Stimulated activated memory B cell treated with anti-CD40 and anti-IgM and Interleukin-4, amounts not matched to agents 10 μg/mL and 1 μg/mL and 100 μg/mL, for 72 hours (primary cell): ENCODE results near the gene FAM83C.
"Not testable (repeated sequence)": the region's sequence is repeated elsewhere in the genome, so short reads cannot be mapped to it uniquely, and the experiment has no call there.

Experiments used
- ATAC-seq: fragments of 150-1000 bp; cut with Tn5 transposase; 2 replicates; pipeline ENCODE4 v1.10.0; 2021
- H3K27ac Mint-ChIP-seq: one replicate; pipeline ENCODE4 v1.8.0; 2022; ENCODE audit warnings: mild to moderate bottlenecking, mixed read lengths
- H3K27me3 Mint-ChIP-seq: one replicate; pipeline ENCODE4 v1.8.0; 2022; ENCODE audit warnings: mixed read lengths
- H3K36me3 Mint-ChIP-seq: one replicate; pipeline ENCODE4 v1.8.0; 2022; ENCODE audit warnings: mixed read lengths
- H3K4me1 Mint-ChIP-seq: one replicate; pipeline ENCODE4 v1.8.0; 2022; ENCODE audit warnings: mixed read lengths
- H3K4me3 Mint-ChIP-seq: one replicate; pipeline ENCODE4 v1.8.0; 2022; ENCODE audit warnings: mild to moderate bottlenecking, moderate library complexity, mixed read lengths
- H3K9me3 Mint-ChIP-seq: one replicate; pipeline ENCODE4 v1.8.0; 2022; ENCODE audit warnings: mixed read lengths

Gene FAM83C

DNA sequence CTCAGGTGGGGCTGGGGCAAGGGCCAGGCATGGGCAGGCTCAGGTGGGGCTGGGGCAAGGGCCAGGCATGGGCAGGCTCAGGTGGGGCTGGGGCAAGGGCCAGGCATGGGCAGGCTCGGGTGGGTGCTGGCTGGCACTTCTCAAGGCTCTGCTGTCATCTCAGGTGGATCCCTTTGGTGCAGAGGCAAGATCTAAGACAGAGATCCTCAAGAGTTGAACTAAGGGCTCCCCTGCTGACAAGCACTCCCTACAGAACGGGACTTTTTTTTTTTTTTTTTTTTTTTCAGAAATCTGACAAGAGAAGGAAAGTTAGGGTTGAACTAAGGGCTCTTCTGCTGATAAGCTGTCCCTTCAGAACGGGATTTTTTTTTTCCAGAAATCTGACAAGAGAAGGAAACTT lies 39.2 kb downstream of the FAM83C start:
- ATAC-seq, result no peak
- Mint-ChIP-seq H3K36me3 (peaks cover 16% of the 10 kb centered on the region), H3K9me3 (no peaks in the 10 kb centered on the region), H3K27me3 (no peaks in the 10 kb centered on the region), H3K4me1 (peaks cover 25% of the 10 kb centered on the region), H3K27ac (no peak overlapping the region), H3K4me3 (no peak overlapping the region)

DNA sequence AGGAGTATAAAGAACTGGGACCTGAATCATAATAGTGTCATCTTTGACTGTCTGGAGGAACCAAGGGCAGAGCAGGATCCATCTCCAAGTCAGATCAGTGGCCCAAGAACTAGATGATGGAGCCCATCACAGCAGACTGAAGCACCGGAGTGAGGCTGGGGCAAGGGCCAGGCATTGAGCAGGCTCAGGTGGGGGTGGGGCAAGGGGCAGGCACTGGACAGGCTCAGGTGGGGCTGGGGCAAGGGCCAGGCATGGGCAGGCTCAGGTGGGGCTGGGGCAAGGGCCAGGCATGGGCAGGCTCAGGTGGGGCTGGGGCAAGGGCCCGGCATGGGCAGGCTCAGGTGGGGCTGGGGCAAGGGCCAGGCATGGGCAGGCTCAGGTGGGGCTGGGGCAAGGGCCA lies 39.6 kb downstream of the FAM83C start:
- Mint-ChIP-seq H3K36me3 (peaks cover 17% of the 10 kb centered on the region), H3K4me1 (peaks cover 25% of the 10 kb centered on the region), H3K27ac (peak overlapping the region; percentile 80)
- not testable (repeated sequence) for H3K9me3 Mint-ChIP-seq, ATAC-seq, H3K4me3 Mint-ChIP-seq, H3K27me3 Mint-ChIP-seq

DNA sequence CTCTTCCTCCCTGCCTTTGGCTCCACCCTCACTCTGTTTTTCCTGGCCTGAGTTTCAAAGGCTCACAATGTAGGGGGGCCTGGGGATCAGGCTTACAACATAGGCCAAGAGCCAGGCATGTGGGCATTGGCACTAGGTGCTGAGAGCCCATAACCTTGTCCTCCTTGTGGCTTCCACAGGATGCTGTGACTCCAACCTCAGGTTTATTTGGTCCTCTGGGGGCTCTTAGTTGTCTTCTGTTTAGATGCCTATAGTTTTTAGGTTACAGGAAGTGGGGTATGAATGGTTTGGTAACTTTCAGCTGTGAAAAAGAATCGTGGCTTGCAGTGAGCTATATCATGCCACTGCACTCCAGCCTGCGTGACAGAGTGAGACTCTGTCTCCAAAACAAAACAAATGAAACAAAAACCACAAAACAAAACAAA lies 40.2 kb downstream of the FAM83C start:
- Mint-ChIP-seq H3K27ac (peak overlapping the region; percentile 80), H3K4me3 (peak overlapping the region; percentile 31), H3K4me1 (peaks cover 25% of the 10 kb centered on the region), H3K9me3 (no peaks in the 10 kb centered on the region), H3K36me3 (peaks cover 20% of the 10 kb centered on the region), H3K27me3 (no peaks in the 10 kb centered on the region)
- peak; percentile 90 for ATAC-seq

DNA sequence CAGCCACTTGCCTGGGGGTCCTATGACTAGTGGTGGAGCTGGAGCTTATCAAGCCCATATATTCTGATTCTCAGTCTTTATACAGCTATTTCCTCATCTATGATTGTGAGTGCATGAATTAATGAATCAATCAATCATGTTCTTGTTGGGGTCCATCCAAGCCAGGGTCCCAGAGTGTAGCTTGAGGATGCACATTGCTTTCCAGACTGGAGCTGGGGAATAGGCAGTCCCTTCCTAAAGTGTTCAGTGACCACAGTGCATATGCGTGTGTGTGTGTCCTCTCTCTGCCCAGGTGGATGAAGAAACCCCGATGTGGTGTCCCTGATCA lies 40.6 kb downstream of the FAM83C start:
- ATAC-seq, result no peak
- Mint-ChIP-seq H3K4me1 (peaks cover 25% of the 10 kb centered on the region), H3K4me3 (no peak overlapping the region), H3K27me3 (no peaks in the 10 kb centered on the region), H3K36me3 (peaks cover 20% of the 10 kb centered on the region), H3K27ac (peak overlapping the region; percentile 80), H3K9me3 (no peaks in the 10 kb centered on the region)

DNA sequence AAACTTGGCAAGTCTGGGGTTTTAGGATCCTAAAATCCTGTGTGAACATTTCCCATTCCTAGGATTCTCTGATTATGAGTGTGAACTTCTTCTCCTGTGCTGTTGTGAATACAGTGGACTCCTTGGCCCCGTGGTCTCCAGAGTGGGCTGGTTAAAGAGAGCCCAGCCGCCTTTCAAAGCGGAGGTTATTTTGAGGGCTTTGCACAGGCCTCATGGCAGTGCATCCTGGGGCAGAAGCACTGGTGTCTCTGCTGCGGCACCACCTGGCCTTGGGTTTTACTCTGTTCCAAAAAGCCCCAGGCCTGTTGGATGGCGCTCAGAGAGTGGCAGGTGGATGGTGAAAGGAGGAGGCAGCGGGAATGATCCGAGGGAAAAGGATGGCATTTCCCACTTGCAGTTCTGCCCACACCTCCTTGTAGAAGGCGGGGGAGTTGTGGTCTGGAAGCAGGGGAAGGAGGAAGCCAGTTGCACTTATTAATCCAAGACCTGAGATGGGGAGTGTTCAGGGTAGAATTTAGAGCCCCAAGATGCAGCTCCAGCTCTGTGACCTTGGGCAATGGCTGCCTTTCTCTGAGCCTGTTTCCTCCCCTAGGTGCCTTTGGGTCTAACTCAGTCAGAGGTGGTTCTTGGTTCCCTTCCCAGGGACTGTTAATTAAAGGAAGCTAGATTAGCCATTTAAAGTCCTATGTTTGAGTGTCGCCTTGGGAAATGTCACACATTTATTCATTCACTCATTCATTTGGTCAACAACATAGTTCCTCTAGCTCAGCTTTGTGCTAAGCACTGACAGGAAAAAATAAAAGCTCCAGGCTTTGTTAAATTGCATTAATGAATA lies 43.4 kb downstream of the FAM83C start:
- no peak overlapping the region for H3K4me3 Mint-ChIP-seq
- peaks cover 25% of the 10 kb centered on the region for H3K4me1 Mint-ChIP-seq
- H3K27ac Mint-ChIP-seq, result no peak overlapping the region
- no peak for ATAC-seq
- H3K27me3 Mint-ChIP-seq, result no peaks in the 10 kb centered on the region
- peaks cover 5% of the 10 kb centered on the region for H3K36me3 Mint-ChIP-seq
- no peaks in the 10 kb centered on the region for H3K9me3 Mint-ChIP-seq

DNA sequence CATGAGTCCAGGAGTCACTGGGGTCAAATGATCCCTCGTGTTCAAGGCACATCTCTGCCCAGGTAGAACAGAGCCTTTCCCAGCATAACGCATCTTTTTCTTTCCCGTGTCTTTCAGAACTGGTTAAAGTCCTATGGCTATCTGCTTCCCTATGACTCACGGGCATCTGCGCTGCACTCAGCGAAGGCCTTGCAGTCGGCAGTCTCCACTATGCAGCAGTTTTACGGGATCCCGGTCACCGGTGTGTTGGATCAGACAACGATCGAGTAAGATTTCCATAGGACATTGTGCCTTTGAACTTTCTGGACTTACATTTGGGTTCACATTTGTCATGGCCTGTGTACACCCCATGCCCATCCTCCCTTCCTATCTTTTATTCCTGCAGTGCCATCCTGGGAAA lies 45.5 kb downstream of the FAM83C start:
- no peak for ATAC-seq
- Mint-ChIP-seq H3K4me3 (no peak overlapping the region), H3K4me1 (peaks cover 16% of the 10 kb centered on the region), H3K27ac (no peak overlapping the region), H3K27me3 (no peaks in the 10 kb centered on the region), H3K36me3 (peaks cover 5% of the 10 kb centered on the region), H3K9me3 (no peaks in the 10 kb centered on the region)

DNA sequence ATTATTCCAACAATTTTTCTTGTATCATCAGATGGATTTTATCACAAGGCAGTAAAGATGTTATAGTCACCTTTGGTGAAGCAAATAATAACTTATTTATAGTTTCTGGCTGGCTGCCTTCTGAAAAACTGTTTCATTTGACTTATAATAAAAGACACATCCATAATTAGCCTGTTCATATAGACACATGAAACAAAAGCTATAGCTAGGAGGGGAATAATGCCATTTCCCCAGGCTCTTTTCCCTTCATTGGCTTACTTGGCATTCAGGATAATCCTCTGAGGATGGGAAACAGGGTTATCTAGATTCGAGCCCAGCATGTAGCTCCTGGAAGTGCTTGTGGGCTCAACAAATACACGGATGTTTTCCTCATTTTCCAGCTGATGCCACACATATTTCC lies 48.2 kb downstream of the FAM83C start:
- peaks cover 13% of the 10 kb centered on the region for H3K27me3 Mint-ChIP-seq
- no peak for ATAC-seq
- H3K27ac Mint-ChIP-seq, result no peak overlapping the region
- H3K9me3 Mint-ChIP-seq, result no peaks in the 10 kb centered on the region
- H3K4me1 Mint-ChIP-seq, result no peaks in the 10 kb centered on the region
- no peak overlapping the region for H3K4me3 Mint-ChIP-seq
- peaks cover 5% of the 10 kb centered on the region for H3K36me3 Mint-ChIP-seq

DNA sequence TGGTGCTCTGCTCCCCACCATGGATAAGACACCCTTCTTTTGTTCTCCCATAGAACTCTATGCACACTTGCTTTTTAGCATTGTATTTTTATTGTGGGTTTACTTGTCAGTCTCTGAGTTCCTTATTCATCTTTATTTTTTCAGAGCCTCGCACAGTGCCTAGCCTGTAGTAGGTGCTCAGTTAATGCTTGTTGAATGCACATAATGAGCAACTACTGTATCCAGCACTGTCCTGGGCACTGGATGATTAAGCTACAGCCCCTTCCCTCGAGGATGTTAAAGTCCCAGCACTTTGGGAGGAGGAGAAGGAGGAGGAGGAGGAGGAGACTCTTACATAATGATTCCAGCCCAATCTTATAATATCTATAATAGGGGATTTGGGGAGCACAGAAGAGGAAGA lies 48.9 kb downstream of the FAM83C start:
- Mint-ChIP-seq H3K27me3 (peaks cover 13% of the 10 kb centered on the region), H3K27ac (no peak overlapping the region), H3K9me3 (no peaks in the 10 kb centered on the region), H3K4me1 (no peaks in the 10 kb centered on the region), H3K4me3 (no peak overlapping the region), H3K36me3 (peaks cover 11% of the 10 kb centered on the region)
- ATAC-seq, result no peak

DNA sequence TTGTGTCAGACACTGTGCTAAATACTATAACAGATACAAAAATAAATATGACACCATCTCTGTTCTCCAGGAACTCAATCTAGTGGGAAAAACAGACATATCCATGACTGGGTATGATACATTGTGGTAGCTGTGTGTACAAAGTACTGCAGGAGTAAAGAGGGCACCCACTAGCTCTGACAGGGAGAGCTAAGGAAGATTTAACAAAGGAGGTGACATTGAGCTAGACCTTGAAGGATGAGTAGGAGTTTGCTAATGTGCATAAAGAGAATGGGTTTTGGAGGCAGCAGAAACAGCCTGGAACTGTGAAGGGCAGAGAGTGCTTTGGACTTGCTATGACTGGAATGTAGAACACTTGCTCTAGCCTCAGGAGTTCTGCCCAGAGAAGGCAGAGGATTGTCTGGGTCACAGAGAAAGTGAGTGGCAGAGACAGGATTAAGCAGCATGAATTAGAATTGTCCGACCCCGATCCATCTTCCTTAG lies 51.4 kb downstream of the FAM83C start:
- Mint-ChIP-seq H3K27ac (no peak overlapping the region), H3K27me3 (peaks cover 13% of the 10 kb centered on the region), H3K4me3 (no peak overlapping the region), H3K36me3 (peaks cover 31% of the 10 kb centered on the region), H3K9me3 (no peaks in the 10 kb centered on the region), H3K4me1 (no peaks in the 10 kb centered on the region)
- no peak for ATAC-seq

DNA sequence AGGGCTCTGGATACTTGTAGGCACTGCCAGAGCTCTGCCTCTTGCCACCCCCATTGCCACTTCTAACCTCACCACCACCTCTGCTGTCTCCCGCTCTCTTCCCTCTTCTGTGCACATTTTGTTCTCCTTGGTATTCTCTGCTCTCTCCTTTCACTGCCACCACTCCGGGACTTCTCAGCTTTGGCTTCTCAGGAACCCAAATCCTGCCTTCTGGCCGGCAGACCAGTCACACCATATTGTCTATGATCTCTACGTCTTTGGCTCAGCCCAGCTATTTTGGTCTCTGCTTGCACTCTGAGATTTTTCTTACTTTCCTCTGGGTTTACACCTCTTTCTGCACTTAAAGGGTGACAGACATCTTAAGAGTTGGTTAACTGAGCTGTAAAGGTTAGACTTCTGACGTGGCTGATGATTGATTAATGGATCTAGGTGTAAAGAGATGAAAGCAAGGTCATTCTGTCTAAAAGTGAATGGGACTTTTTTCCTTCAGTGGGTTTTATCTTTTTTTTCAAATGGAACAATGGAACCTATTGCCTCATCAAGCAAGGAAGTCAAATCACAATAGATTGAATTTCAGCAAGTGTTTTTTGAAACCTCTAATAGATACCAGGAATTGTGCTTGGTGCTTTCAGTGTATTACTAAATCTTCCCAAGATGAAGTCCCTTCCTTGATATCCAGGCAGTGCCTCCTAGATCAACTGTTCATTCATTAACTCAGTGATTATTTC lies 52.0 kb downstream of the FAM83C start:
- H3K36me3 Mint-ChIP-seq, result peaks cover 35% of the 10 kb centered on the region
- no peak for ATAC-seq
- no peaks in the 10 kb centered on the region for H3K9me3 Mint-ChIP-seq
- H3K4me1 Mint-ChIP-seq, result no peaks in the 10 kb centered on the region
- no peak overlapping the region for H3K27ac Mint-ChIP-seq
- no peak overlapping the region for H3K4me3 Mint-ChIP-seq
- peaks cover 13% of the 10 kb centered on the region for H3K27me3 Mint-ChIP-seq

DNA sequence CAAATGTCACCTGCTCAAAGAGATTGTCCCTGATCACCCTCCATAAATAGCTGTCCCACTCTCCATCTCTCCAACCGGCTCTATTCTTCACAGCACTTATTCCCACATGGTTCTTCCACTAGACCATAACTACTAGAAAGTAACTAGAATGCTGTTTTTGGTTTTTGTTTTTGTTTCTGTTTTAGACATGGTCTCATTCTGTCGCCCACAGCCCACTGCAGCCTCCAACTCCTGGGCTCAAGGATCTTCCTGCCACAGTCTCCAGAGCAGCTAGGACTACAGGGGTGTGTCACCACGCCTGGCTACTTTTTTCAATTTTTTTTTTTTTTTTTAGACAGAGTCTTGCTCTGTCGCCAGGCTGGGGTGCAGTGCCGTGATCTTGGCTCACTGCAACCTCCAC lies 53.5 kb downstream of the FAM83C start:
- no peak overlapping the region for H3K27ac Mint-ChIP-seq
- no peak for ATAC-seq
- no peaks in the 10 kb centered on the region for H3K4me1 Mint-ChIP-seq
- no peaks in the 10 kb centered on the region for H3K9me3 Mint-ChIP-seq
- peaks cover 49% of the 10 kb centered on the region for H3K36me3 Mint-ChIP-seq
- H3K4me3 Mint-ChIP-seq, result no peak overlapping the region
- peaks cover 20% of the 10 kb centered on the region for H3K27me3 Mint-ChIP-seq

DNA sequence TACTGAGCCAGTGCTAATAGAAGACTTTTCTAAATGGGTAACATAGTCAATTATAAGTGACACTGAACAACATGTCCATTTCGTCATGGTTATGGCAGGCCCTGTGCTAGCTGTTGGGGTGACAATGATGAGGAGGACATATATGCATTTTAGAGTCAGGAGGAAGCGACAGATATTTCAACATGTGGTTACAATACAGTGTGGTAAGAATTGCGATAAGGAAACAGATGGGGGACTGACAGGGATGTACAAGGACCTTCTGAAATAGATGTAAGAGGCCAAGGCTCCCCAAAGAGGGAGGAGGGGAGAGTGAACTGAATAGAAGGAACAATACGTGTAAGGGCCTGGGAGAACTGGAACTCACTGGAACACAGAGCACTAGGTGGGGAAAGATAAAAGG lies 54.1 kb downstream of the FAM83C start:
- H3K4me1 Mint-ChIP-seq, result no peaks in the 10 kb centered on the region
- no peak overlapping the region for H3K27ac Mint-ChIP-seq
- H3K9me3 Mint-ChIP-seq, result no peaks in the 10 kb centered on the region
- H3K27me3 Mint-ChIP-seq, result peaks cover 21% of the 10 kb centered on the region
- H3K4me3 Mint-ChIP-seq, result no peak overlapping the region
- peaks cover 50% of the 10 kb centered on the region for H3K36me3 Mint-ChIP-seq
- no peak for ATAC-seq

DNA sequence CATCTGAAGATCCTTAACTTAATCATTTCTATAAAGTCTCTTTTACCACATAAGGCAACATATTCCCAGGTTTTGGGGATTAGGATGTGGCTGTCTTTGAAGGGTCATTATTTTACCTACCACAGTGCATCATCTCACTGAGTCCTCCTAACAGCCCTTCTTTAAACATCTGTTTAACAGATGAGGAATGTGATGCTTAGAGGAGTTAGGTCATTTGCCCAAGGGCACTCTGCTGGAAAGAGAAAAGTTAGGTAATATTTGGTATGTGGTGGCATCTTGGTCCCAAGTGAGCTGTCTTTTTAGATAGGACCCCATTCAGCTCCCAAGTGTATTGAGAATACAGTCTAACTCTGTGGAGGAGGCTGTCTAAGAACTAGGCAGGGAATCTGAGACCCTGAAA lies 54.7 kb downstream of the FAM83C start:
- H3K4me1 Mint-ChIP-seq, result no peaks in the 10 kb centered on the region
- ATAC-seq, result no peak

DNA sequence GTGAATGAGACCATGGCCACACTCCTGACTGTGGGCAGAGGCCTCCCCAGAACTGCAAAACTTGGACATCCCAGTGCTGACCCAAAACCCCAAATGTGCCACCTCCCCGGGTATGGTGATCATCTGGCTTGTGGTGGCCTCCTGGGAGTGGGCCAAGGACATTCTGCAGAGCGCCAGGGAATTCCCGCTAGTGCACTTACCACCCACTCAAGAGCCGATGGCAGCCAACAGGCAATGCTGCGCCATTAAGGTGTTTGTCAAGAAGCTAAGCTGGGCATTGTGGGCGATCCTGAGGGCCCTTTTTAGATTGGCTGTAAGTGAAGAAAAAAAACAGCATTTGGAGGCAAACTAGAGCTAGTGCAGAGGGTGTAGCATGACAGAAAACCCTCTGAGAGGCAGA lies 56.3 kb downstream of the FAM83C start:
- H3K4me1 Mint-ChIP-seq, result no peaks in the 10 kb centered on the region

More for the DNA sequence above, 54.7 kb downstream of the FAM83C start:
- Mint-ChIP-seq H3K27ac (no peak overlapping the region), H3K27me3 (peaks cover 25% of the 10 kb centered on the region), H3K4me3 (no peak overlapping the region), H3K9me3 (no peaks in the 10 kb centered on the region), H3K36me3 (peaks cover 54% of the 10 kb centered on the region)

More for the DNA sequence above, 56.3 kb downstream of the FAM83C start:
- no peak for ATAC-seq
- peaks cover 34% of the 10 kb centered on the region for H3K27me3 Mint-ChIP-seq
- no peak overlapping the region for H3K27ac Mint-ChIP-seq
- H3K36me3 Mint-ChIP-seq, result peaks cover 66% of the 10 kb centered on the region
- H3K4me3 Mint-ChIP-seq, result no peak overlapping the region
- H3K9me3 Mint-ChIP-seq, result no peaks in the 10 kb centered on the region
